Measurements from ENCODE around the gene GSK3B. TPM values are rescaled to one million over a fixed set of nuclear protein-coding genes. Genes with fewer than 3 reads are reported as not detected.

GSK3B gene
- total RNA-seq = 22.4 and 25.2 TPM in 2 replicates

GRCh38 chr3:120093911-120094775 lies at the start of gene GSK3B:
GSK3B (minus strand) TSS chr3:120094447; CDS start chr3:120093434, 1,013 bp downstream.

GRCh38 chr3:119781330-119782198 lies 312.7 kb downstream of the GSK3B start, which contains the start of gene NR1I2:
NR1I2 (plus strand) TSS chr3:119782101.

Other genes with a start within 250 kb of the GSK3B start
- 0.31 and 0.39 TPM in 2 replicates for gene GPR156, start 190.8 kb upstream of the GSK3B start, total RNA-seq